Endothelial cell of umbilical vein (primary cell): ENCODE measurements around the gene PPP2R5A.

ENCODE experiments used
- CTCF ChIP-seq, 2 donors: IDR thresholded peaks; 1 replicate in 1 of 2; 2 replicates in 1 of 2; pipeline ENCODE4 v1.5.1; 2011; ENCODE audit warnings: low read length in 2 of 2, mild to moderate bottlenecking in 2 of 2, moderate library complexity in 2 of 2, control low read depth in 1 of 2, inconsistent platforms in 1 of 2, low read depth in 1 of 2; ENCODE audit not compliant: insufficient read depth in 1 of 2; ENCODE audit errors: extremely low read depth in 1 of 2
- EZH2 ChIP-seq: IDR thresholded peaks from 2 replicates; pipeline ENCODE4 v1.6.1; 2012; ENCODE audit warnings: borderline replicate concordance, low read depth, mild to moderate bottlenecking, moderate library complexity, low read length, inconsistent platforms; ENCODE audit not compliant: severe bottlenecking
- FOS ChIP-seq: IDR thresholded peaks from 2 replicates; pipeline ENCODE4 v1.6.1; 2011; ENCODE audit warnings: mild to moderate bottlenecking, low read length, moderate library complexity, borderline replicate concordance; ENCODE audit not compliant: insufficient read depth
- JUN ChIP-seq: IDR thresholded peaks from 2 replicates; pipeline ENCODE4 v1.6.1; 2011; ENCODE audit warnings: borderline replicate concordance, low read depth; ENCODE audit not compliant: insufficient read length, insufficient read depth
- MAX ChIP-seq: IDR thresholded peaks from 2 replicates; pipeline ENCODE4 v1.6.1; 2011; ENCODE audit not compliant: insufficient read depth, insufficient read length
- MYC ChIP-seq: IDR thresholded peaks from one replicate; pipeline ENCODE4 v1.6.1; 2011; ENCODE audit warnings: mild to moderate bottlenecking, low read depth, low read length
- POLR2A ChIP-seq: IDR thresholded peaks from 2 replicates; pipeline ENCODE4 v1.6.1; 2012; ENCODE audit warnings: low read depth, mild to moderate bottlenecking, control low read depth, low read length
- POLR2AphosphoS5 ChIP-seq: IDR thresholded peaks from 2 replicates; pipeline ENCODE4 v1.6.1; 2012; ENCODE audit warnings: low read depth, mild to moderate bottlenecking, control low read depth, low read length, moderate library complexity; ENCODE audit not compliant: insufficient read depth

DNA sequence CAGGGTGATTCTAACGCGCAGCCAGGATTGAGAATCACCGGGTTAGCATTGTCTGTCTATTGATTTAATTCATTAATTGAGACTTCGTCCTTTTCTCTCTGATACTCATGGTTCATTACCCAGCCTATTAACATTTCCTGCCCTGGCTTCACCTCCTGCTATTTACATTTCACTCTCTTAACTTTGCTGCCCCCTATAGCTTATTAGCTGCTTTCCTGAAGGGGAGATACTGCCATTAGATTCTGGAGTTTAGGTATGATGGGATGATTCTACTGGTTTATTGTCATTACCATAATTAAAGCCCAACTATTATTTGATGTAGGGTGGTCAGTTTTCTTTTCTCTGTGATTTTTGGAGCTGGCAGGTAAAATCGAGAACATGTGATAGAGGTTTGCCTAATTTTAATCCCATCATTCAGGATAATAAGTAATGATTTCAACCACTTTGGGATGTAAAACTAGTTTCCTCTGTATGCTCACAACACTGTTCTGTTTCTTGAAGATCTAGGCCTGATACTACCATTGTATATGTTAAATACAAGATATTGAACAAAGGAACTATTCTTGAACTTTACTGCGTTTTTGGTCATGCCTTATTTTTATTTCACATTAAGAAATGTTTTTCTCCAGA is 6.4 kb downstream of the PPP2R5A start:
- no peak for TF ChIP-seq EZH2
- no peak for TF ChIP-seq POLR2A
- TF ChIP-seq CTCF (IDR thresholded peaks at IDR 0.05; ENCODE audit: extremely low read depth in 1 of 2, insufficient read depth in 1 of 2, low read depth in 1 of 2, low read length in 2 of 2), result peak; percentile 53 to 54
- no peak for TF ChIP-seq JUN
- no peak for TF ChIP-seq POLR2AphosphoS5
- TF ChIP-seq FOS, result no peak
- no peak for TF ChIP-seq MAX
- no peak for TF ChIP-seq MYC
